ENCODE measurements around the gene ACSF2. TPM values are rescaled to one million over a fixed set of nuclear protein-coding genes. Genes with fewer than 3 reads are reported as not detected.
"Not testable (repeated sequence)": the region's sequence is repeated elsewhere in the genome, so short reads cannot be mapped to it uniquely, and the experiment has no call there.

Gene ACSF2
- total RNA-seq, 4 donors from 2014 or later = 20.5 to 69.3 (median 31.9) TPM

- peak overlapping the region in 2 of 4 donors; percentile 85 to 98 for H3K4me3 ChIP-seq
- no peak for TF ChIP-seq CTCF (IDR thresholded peaks at IDR 0.05)
- no peak for TF ChIP-seq EP300 (IDR thresholded peaks at IDR 0.05)
- no peak for TF ChIP-seq POLR2A (IDR thresholded peaks at IDR 0.05)
- no peak for DNase-seq (ENCODE audit: low spot score in 2 of 2)
- H3K27ac ChIP-seq = peak overlapping the region in 1 of 4 donors; percentile 89
- H3K9me3 ChIP-seq = no peaks in the 10 kb centered on the region
- WGBS, 2 donors = 55 to 60% methylated on average over 9 of the region's 9 CpGs
- peaks cover 0 to 30% (median 21%) of the 10 kb centered on the region in 4 donors for H3K4me1 ChIP-seq
- H3K27me3 ChIP-seq = no peaks in the 10 kb centered on the region
- H3K36me3 ChIP-seq = peaks cover 0 to 21% (median 0%) of the 10 kb centered on the region in 3 donors
These were observed 28.1 kb upstream of the ACSF2 start for GRCh38 chr17:50397919-50398285.

GRCh38 chr17:50398672-50399071, 27.3 kb upstream of the ACSF2 start:
- H3K9me3 ChIP-seq; H3K4me3 ChIP-seq; H3K27ac ChIP-seq; DNase-seq (ENCODE audit: low spot score in 2 of 2); H3K27me3 ChIP-seq: not testable (repeated sequence)
- Histone ChIP-seq H3K4me1 (peaks cover 0 to 30% (median 21%) of the 10 kb centered on the region in 4 donors), H3K36me3 (peaks cover 0 to 13% (median 0%) of the 10 kb centered on the region in 3 donors)
- WGBS, 2 donors = 90 to 96% methylated on average over 3 of the region's 3 CpGs

- H3K27me3 ChIP-seq; DNase-seq (ENCODE audit: low spot score in 2 of 2); H3K4me3 ChIP-seq; H3K9me3 ChIP-seq; H3K27ac ChIP-seq; H3K36me3 ChIP-seq: not testable (repeated sequence)
- WGBS, 2 donors = 92 to 95% methylated on average over 8 of the region's 8 CpGs
- peaks cover 0 to 29% (median 20%) of the 10 kb centered on the region in 4 donors for H3K4me1 ChIP-seq
These were observed 26.4 kb upstream of the ACSF2 start for GRCh38 chr17:50399591-50399990.

- WGBS, 2 donors = 81 to 89% methylated on average over 4 of the region's 4 CpGs
- not testable (repeated sequence) for H3K4me1 ChIP-seq; H3K4me3 ChIP-seq; H3K9me3 ChIP-seq; H3K27me3 ChIP-seq; DNase-seq (ENCODE audit: low spot score in 2 of 2); H3K27ac ChIP-seq; H3K36me3 ChIP-seq
These were observed 20.7 kb upstream of the ACSF2 start for GRCh38 chr17:50405351-50405750.

GRCh38 chr17:50406578-50406977, 19.4 kb upstream of the ACSF2 start:
- TF ChIP-seq CTCF (IDR thresholded peaks at IDR 0.05) (no peak), POLR2A (IDR thresholded peaks at IDR 0.05) (no peak), EP300 (IDR thresholded peaks at IDR 0.05) (no peak)
- WGBS, 2 donors = 72 to 74% methylated on average over 5 of the region's 5 CpGs
- Histone ChIP-seq H3K4me3 (no peak overlapping the region), H3K36me3 (no peaks in the 10 kb centered on the region), H3K27ac (no peak overlapping the region), H3K9me3 (no peaks in the 10 kb centered on the region), H3K27me3 (peaks cover 0 to 7% of the 10 kb centered on the region in 2 donors), H3K4me1 (no peaks in the 10 kb centered on the region)
- no peak for DNase-seq (ENCODE audit: low spot score in 2 of 2)

- no peaks in the 10 kb centered on the region for H3K4me1 ChIP-seq
- whole genome bisulfite sequencing, 2 donors = 75 to 84% methylated on average over 4 of the region's 4 CpGs
- TF ChIP-seq EP300 (IDR thresholded peaks at IDR 0.05) (no peak), POLR2A (IDR thresholded peaks at IDR 0.05) (no peak), CTCF (IDR thresholded peaks at IDR 0.05) (no peak)
- no peak overlapping the region for H3K27ac ChIP-seq
- no peaks in the 10 kb centered on the region for H3K36me3 ChIP-seq
- H3K9me3 ChIP-seq = no peaks in the 10 kb centered on the region
- DNase-seq (ENCODE audit: low spot score in 2 of 2) = no peak
- H3K4me3 ChIP-seq = no peak overlapping the region
- peaks cover 0 to 7% of the 10 kb centered on the region in 2 donors for H3K27me3 ChIP-seq
These were observed 18.1 kb upstream of the ACSF2 start for GRCh38 chr17:50407921-50408320.

- WGBS, 2 donors = 88% methylated on average over 4 of the region's 4 CpGs
- Histone ChIP-seq H3K9me3 (no peaks in the 10 kb centered on the region), H3K4me3 (no peak overlapping the region), H3K27me3 (peaks cover 0 to under 1% of the 10 kb centered on the region in 2 donors), H3K4me1 (no peaks in the 10 kb centered on the region), H3K36me3 (no peaks in the 10 kb centered on the region), H3K27ac (no peak overlapping the region)
- no peak for DNase-seq (ENCODE audit: low spot score in 2 of 2)
- no peak for TF ChIP-seq POLR2A (IDR thresholded peaks at IDR 0.05)
- no peak for TF ChIP-seq EP300 (IDR thresholded peaks at IDR 0.05)
These were observed 13.8 kb upstream of the ACSF2 start for GRCh38 chr17:50412188-50412732.

All from tibial nerve (tissue), 4 donors.